ENCODE measurements around the gene TH. TPM values are rescaled to one million over a fixed set of nuclear protein-coding genes. Genes with fewer than 3 reads are reported as not detected.

The TH gene
- total and polyA plus RNA-seq, 2 experiments from 2014 or later = not detected

DNA sequence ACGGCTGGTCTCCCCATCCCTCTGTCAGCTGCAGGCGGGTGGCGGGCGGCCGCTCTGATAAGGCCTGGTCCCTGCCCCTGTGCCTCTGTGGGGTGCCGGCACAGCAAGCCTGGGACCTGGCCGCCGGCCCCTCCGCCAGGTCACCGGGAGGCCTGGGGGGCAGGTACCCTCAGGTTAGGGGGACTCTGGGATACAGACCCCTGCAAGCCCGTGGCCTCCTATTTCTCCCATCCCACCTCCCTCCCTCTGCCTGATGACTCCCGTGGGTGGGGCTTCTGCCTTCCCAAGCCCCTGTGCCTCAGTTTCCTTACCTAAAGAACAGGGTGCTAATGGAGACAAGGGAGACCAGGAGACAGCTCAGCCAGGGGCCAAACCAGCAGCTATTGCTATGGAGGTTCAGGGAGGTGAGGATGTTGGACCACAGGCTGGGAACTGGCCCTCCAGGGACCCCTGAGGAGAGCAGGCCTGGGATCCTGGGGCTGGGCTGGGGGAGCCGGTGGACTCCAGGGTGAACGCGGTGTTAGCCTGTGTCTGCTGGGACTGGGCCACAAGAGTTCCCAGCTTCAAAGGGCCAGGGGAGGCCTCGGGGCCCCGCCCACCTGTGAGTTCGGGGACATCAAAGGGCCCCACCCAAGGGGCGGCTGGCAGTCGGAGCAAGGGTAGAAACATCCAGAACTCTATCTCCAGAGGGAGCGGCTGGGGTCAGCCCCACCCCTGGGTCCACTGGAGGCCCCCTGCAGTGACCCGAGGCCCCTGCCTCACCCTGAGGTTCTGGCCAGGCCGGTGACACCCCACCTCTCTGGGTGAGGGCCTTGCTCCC lies 32.0 kb upstream of the TH start:
- DNase-seq (ENCODE audit: low read depth in 1 of 2, low spot score in 1 of 2) = no peak
- no peaks in the 10 kb centered on the region for H3K9me3 ChIP-seq (ENCODE audit: low read depth)
- H3K27ac ChIP-seq = no peak overlapping the region
- no peaks in the 10 kb centered on the region for H3K36me3 ChIP-seq
- no peaks in the 10 kb centered on the region for H3K27me3 ChIP-seq
- TF ChIP-seq, protein P1, sequence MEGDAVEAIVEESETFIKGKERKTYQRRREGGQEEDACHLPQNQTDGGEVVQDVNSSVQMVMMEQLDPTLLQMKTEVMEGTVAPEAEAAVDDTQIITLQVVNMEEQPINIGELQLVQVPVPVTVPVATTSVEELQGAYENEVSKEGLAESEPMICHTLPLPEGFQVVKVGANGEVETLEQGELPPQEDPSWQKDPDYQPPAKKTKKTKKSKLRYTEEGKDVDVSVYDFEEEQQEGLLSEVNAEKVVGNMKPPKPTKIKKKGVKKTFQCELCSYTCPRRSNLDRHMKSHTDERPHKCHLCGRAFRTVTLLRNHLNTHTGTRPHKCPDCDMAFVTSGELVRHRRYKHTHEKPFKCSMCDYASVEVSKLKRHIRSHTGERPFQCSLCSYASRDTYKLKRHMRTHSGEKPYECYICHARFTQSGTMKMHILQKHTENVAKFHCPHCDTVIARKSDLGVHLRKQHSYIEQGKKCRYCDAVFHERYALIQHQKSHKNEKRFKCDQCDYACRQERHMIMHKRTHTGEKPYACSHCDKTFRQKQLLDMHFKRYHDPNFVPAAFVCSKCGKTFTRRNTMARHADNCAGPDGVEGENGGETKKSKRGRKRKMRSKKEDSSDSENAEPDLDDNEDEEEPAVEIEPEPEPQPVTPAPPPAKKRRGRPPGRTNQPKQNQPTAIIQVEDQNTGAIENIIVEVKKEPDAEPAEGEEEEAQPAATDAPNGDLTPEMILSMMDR (IDR thresholded peaks at IDR 0.05; ENCODE audit: low read depth, low read length) = no peak
- no peaks in the 10 kb centered on the region for H3K4me1 ChIP-seq (ENCODE audit: low read depth)
- no peak overlapping the region for H3K4me3 ChIP-seq

DNA sequence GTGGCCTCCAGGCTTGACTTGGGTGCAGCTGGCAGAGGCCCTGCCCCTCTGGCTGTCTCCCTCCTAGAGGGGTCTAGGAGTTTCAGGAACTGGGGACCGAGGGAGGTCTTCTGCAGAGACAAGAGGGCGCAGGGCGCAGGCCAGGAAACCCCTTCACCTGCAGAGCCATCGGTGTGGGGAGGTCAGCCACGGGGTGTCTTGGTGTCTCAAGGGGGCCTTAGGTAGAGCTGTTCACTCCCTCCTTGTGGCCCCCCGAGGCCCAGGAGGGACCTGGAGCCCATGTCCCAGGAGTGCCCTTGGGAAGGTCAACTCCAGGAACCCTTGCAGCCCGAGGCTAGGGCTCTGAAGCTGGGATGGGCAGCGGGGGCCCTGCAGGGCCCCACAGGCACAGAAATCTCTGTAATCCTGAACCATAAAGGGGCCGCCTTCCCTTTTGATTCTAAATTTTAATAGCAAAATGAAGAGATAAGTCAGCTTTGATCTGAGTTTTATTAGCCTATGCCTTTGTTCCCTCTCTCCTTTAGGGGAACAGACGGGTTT lies 31.4 kb upstream of the TH start:
- Histone ChIP-seq H3K4me1 (ENCODE audit: low read depth) (no peaks in the 10 kb centered on the region), H3K9me3 (ENCODE audit: low read depth) (no peaks in the 10 kb centered on the region), H3K27me3 (no peaks in the 10 kb centered on the region), H3K36me3 (no peaks in the 10 kb centered on the region), H3K27ac (no peak overlapping the region), H3K4me3 (no peak overlapping the region)
- TF ChIP-seq, protein P1 (IDR thresholded peaks at IDR 0.05; ENCODE audit: low read depth, low read length) = no peak
- DNase-seq (ENCODE audit: low read depth in 1 of 2, low spot score in 1 of 2) = no peak

DNA sequence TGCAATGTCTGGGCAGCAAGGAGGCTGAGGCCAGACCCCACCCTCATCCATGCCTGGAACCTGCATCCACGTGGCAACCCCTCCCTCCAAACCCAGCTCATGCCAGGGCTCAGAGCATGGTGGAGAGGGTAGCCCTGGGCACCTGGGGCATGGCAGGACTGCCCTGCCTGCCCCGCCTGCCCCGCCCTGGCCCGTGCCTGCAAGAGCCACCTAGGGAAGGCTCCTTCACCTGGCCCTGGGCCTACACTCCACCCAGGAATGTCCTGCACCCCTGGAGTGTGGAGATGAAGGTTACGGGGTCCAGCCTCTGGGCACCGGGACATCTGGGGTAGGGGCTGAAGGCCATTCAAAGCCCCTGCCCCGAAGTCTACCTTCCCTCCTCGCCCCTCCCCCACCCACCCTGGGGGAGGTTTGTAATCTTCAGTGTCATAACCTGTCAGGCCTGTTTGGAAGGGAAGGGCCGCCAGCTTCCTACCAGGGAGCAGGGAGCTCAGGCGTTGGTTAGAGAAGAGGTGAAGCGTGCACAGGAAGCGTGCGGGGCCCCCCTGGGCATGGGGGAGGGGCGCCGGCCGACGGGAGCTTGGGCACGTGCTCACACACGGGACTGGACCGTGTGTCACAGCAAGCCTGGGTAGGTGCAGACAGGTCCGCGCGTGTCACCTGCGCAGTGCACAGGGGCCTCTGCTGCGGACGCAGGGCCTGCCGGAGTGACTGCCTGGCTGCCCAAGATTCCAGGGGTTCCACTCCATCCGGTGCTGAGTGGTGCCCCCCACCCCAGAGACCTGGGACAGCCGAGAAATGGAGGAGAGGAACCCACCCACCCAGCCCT lies 30.7 kb upstream of the TH start:
- TF ChIP-seq, protein P1 (IDR thresholded peaks at IDR 0.05; ENCODE audit: low read depth, low read length) = no peak
- Histone ChIP-seq H3K27ac (no peak overlapping the region), H3K4me3 (no peak overlapping the region), H3K36me3 (no peaks in the 10 kb centered on the region), H3K9me3 (ENCODE audit: low read depth) (no peaks in the 10 kb centered on the region), H3K4me1 (ENCODE audit: low read depth) (no peaks in the 10 kb centered on the region), H3K27me3 (no peaks in the 10 kb centered on the region)
- no peak for DNase-seq (ENCODE audit: low read depth in 1 of 2, low spot score in 1 of 2)

DNA sequence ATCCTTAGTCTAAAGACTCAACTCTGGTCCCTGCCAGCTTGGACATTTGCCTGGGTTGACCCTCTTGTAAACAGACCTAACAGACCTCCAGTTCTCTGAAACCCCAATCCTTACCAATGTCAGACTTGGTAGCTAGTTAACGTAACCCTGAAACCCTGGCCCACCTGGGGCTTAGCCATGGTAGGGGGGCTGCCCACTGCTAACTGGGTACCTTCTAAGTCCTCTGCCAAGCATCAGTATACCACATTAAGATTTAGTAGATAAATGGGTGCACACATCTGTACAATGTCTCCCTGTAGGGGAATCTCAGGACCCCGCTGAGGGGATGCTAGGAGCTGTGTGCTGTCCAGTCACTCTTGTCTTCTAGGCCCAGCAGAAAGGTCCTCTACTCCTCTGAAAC lies 29.9 kb upstream of the TH start:
- DNase-seq (ENCODE audit: low read depth in 1 of 2, low spot score in 1 of 2) = no peak
- Histone ChIP-seq H3K36me3 (no peaks in the 10 kb centered on the region), H3K4me3 (no peak overlapping the region), H3K9me3 (ENCODE audit: low read depth) (no peaks in the 10 kb centered on the region), H3K27me3 (no peaks in the 10 kb centered on the region), H3K27ac (no peak overlapping the region), H3K4me1 (ENCODE audit: low read depth) (no peaks in the 10 kb centered on the region)
- TF ChIP-seq, protein P1 (IDR thresholded peaks at IDR 0.05; ENCODE audit: low read depth, low read length) = no peak

DNA sequence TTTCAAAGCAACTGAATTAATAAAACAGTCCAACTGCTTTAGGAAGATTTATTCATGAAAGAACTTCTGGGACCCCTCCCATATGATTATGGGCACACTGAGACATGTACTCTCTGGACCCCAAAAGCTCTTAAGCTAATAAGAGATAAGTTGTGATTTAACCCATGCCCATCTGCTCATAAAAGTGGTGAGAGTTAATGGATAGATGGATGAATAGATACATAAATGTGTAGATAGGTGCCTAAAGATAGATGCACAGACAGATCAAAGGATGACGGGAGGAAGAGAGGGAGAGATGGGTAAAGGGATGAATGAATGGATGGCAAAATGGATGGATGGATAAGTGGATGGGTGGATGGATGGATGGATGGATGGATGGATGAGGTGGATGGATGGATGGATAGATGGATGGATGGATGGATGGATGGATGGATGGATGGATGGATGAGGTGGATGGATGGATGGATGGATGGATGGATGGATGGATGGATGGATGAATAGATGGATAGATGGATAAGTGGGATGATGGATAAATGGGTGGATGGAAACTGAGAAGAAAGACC lies 29.4 kb upstream of the TH start:
- Histone ChIP-seq H3K27ac (no peak overlapping the region), H3K9me3 (ENCODE audit: low read depth) (no peaks in the 10 kb centered on the region), H3K4me3 (no peak overlapping the region), H3K36me3 (no peaks in the 10 kb centered on the region), H3K27me3 (no peaks in the 10 kb centered on the region), H3K4me1 (ENCODE audit: low read depth) (no peaks in the 10 kb centered on the region)
- TF ChIP-seq, protein P1 (IDR thresholded peaks at IDR 0.05; ENCODE audit: low read depth, low read length) = no peak
- no peak for DNase-seq (ENCODE audit: low read depth in 1 of 2, low spot score in 1 of 2)

Measured in cardiac muscle cell (in vitro differentiated cells and primary cell).